A673 (cell line): ENCODE measurements around the gene SGPP1. TPM values are rescaled to one million over a fixed set of nuclear protein-coding genes. Genes with fewer than 3 reads are reported as not detected.

ENCODE experiments used
- BruUV-seq: library from RNA; stranded (reverse); fragments of 400-500 nt; replicated peaks from 2 replicates; lab custom pipeline; 2021; lab: Mats Ljungman, UMichigan
- CTCF ChIA-PET: fragments of 300-600 bp; sonication (Branson Sonifier 250); formaldehyde crosslinking; loops from one replicate; lab custom pipeline; 2022; ENCODE audit warnings: antibody characterized with exemption; lab: Charles Lee
- POLR2A ChIA-PET: fragments of 300-600 bp; sonication (Branson Sonifier 250); formaldehyde crosslinking; loops from one replicate; lab custom pipeline; 2022; ENCODE audit warnings: antibody characterized with exemption; ENCODE audit not compliant: low non-redundant PET; lab: Charles Lee
- DNase-seq: peaks from one replicate; pipeline ENCODE4 v3.0.0-alpha.2; 2015; ENCODE audit warnings: low spot score
- H3K27ac ChIP-seq: fragments of 200-600 bp; sonication (generic); 2 replicates; pipeline ENCODE4 v1.5.1; 2016; ENCODE audit warnings: mixed run types, low read depth, mild to moderate bottlenecking, mixed read lengths, antibody characterized with exemption, low read length; ENCODE audit not compliant: poor library complexity, severe bottlenecking
- H3K27me3 ChIP-seq: fragments of 200-600 bp; sonication (generic); replicated peaks from 2 replicates; pipeline ENCODE4 v1.6.1; 2017; ENCODE audit warnings: mixed run types, low read depth, mild to moderate bottlenecking, mixed read lengths, antibody characterized with exemption, low read length; ENCODE audit not compliant: insufficient read depth, poor library complexity
- H3K36me3 ChIP-seq: fragments of 200-600 bp; sonication (generic); 2 replicates; pipeline ENCODE4 v1.6.1; 2016; ENCODE audit warnings: mixed run types, mild to moderate bottlenecking, mixed read lengths, antibody characterized with exemption, low read length; ENCODE audit not compliant: insufficient read depth, poor library complexity, severe bottlenecking
- H3K4me1 ChIP-seq: fragments of 200-600 bp; sonication (generic); 2 replicates; pipeline ENCODE4 v1.6.1; 2017; ENCODE audit warnings: mixed run types, mild to moderate bottlenecking, mixed read lengths, antibody characterized with exemption, low read length; ENCODE audit not compliant: insufficient read depth, poor library complexity, severe bottlenecking
- H3K4me3 ChIP-seq: fragments of 200-600 bp; sonication (generic); 2 replicates; pipeline ENCODE4 v1.5.1; 2016; ENCODE audit warnings: low read depth, mixed run types, mild to moderate bottlenecking, mixed read lengths, low read length; ENCODE audit not compliant: poor library complexity, severe bottlenecking
- H3K9me3 ChIP-seq: fragments of 200-600 bp; sonication (generic); 2 replicates; pipeline ENCODE4 v1.6.1; 2016; ENCODE audit warnings: mixed run types, low read depth, mild to moderate bottlenecking, mixed read lengths, antibody characterized with exemption, low read length; ENCODE audit not compliant: poor library complexity, severe bottlenecking
- EZH2 ChIP-seq: fragments of 200-600 bp; sonication (generic); IDR thresholded peaks from 2 replicates; pipeline ENCODE4 v1.6.1; 2017; ENCODE audit warnings: borderline replicate concordance, low read depth, mild to moderate bottlenecking, mixed read lengths, antibody characterized with exemption, low read length; ENCODE audit not compliant: poor library complexity, severe bottlenecking
- intact Hi-C: fragments of 100-400 bp; cut with micrococcal nuclease; formaldehyde crosslinking; loops from one replicate; pipeline ENCODE4 v1.10.0; 2022; ENCODE audit not compliant: unreplicated experiment
- total RNA-seq: library from RNA; stranded (reverse); gene quantifications from 2 replicates; pipeline ENCODE4 v1.2.3, GENCODE V29; 2021
- TF ChIP-seq, protein P1 (sequence below): fragments of 300-800, 200-600 bp; sonication (generic); conservative IDR thresholded peaks from 2 replicates; pipeline ENCODE4 v1.5.1; 2017; ENCODE audit warnings: low read depth, mild to moderate bottlenecking, antibody characterized with exemption, low read length, moderate library complexity, mixed read lengths

SGPP1 gene
- total RNA-seq, 1 experiment from 2014 or later, result 13.5 TPM

DNA sequence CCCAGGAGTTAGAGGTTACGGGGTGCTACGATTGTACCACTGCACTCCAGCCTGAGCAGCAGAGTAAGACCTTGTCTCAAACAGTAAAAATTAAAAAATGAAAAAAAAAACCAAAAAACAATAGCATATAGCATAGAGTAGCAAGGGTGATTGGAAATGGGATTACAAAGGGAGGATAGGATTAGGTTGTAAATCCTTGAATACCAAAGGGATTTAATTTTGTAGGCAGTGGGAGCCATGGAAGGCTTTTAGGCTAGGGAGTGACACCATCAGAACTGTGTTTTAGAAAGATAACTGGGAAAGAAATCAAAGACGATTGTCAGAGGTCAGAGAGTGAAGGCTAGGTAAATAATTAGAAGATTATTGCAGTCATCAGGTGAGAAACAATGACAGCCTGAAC lies 2.8 kb upstream of the SGPP1 start:
- Histone ChIP-seq H3K27me3 (no peaks in the 10 kb centered on the region), H3K4me3 (no peak overlapping the region), H3K4me1 (no peaks in the 10 kb centered on the region), H3K9me3 (no peaks in the 10 kb centered on the region), H3K36me3 (no peaks in the 10 kb centered on the region), H3K27ac (no peak overlapping the region)
- CTCF ChIA-PET, result no interaction called here
- POLR2A ChIA-PET, result no interaction called here
- DNase-seq, result no peak
- BruUV-seq, result no TSS peak
- TF ChIP-seq, protein P1, sequence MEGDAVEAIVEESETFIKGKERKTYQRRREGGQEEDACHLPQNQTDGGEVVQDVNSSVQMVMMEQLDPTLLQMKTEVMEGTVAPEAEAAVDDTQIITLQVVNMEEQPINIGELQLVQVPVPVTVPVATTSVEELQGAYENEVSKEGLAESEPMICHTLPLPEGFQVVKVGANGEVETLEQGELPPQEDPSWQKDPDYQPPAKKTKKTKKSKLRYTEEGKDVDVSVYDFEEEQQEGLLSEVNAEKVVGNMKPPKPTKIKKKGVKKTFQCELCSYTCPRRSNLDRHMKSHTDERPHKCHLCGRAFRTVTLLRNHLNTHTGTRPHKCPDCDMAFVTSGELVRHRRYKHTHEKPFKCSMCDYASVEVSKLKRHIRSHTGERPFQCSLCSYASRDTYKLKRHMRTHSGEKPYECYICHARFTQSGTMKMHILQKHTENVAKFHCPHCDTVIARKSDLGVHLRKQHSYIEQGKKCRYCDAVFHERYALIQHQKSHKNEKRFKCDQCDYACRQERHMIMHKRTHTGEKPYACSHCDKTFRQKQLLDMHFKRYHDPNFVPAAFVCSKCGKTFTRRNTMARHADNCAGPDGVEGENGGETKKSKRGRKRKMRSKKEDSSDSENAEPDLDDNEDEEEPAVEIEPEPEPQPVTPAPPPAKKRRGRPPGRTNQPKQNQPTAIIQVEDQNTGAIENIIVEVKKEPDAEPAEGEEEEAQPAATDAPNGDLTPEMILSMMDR, result no peak
- TF ChIP-seq EZH2, result no peak
- intact Hi-C loops, result no loop called here

DNA sequence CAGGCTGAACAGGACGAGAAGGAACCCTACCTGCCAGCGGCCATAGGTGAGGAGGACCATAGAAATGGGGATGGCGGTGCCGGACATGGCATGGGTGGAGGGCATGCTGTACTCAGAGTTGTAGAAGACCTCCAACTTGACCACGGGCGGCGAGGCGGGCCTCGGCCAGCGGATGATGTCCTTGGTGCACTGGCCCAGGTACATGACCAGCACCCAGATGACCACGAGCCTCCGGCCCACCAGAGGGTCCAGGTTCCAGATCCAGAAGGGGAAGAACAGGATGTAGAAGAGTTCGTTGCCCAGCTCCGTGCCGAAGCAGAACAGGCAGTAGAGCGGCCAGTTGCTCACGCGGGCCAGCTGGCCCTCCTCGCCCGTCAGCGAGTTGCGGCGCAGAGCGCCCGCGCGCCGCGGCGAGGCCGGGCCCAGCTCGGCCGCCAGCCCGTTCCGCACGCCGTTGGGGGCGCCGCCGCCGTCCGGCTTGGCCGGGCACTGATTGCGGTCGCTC lies 582 bp downstream of the SGPP1 start:
- Histone ChIP-seq H3K9me3 (no peaks in the 10 kb centered on the region), H3K27me3 (no peaks in the 10 kb centered on the region), H3K27ac (peak overlapping the region; percentile 79), H3K4me1 (no peaks in the 10 kb centered on the region), H3K4me3 (peak overlapping the region; percentile 93), H3K36me3 (no peaks in the 10 kb centered on the region)
- POLR2A ChIA-PET, result interaction anchor here (0.6 kb wide), 1 partner anchor 9 kb away, joined by 3 read pairs; no protein-coding TSS in a partner anchor
- no peak for TF ChIP-seq EZH2
- no TSS peak for BruUV-seq
- peak; percentile 48 for DNase-seq
- CTCF ChIA-PET, result interaction anchor here (0.7 kb wide), 1 partner anchor 588 kb away, joined by 3 read pairs; no protein-coding TSS in a partner anchor
- intact Hi-C loops, result loop anchor here (5.0 kb wide), 1 partner anchor 85 kb away; the partner anchor contains the start of gene WDR89

DNA sequence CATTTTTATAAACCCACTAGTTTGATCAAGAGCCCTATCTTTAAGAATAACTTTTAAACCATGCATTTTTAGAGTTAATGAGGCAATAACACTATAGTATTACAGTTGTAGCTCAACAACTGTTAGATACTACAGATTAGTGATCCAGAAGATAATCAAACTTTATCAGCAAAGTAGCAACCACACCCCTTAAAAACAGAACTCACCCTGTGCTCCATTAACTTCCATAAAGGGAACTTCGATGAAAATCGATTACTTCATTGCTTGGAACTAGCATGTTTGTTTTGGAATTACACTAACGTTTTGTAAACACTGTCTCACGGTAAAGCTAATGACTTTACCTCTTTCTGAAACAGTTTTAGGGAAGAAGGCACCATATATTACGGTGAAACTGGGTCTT lies 1.4 kb downstream of the SGPP1 start:
- Histone ChIP-seq H3K4me3 (peak overlapping the region; percentile 93), H3K27me3 (no peaks in the 10 kb centered on the region), H3K9me3 (no peaks in the 10 kb centered on the region), H3K4me1 (no peaks in the 10 kb centered on the region), H3K36me3 (no peaks in the 10 kb centered on the region), H3K27ac (no peak overlapping the region)
- POLR2A ChIA-PET, result no interaction called here
- TF ChIP-seq EZH2, result no peak
- TF ChIP-seq, protein P1, result no peak
- intact Hi-C loops, result loop anchor here (5.0 kb wide), 1 partner anchor 84 kb away; the partner anchor contains the start of gene WDR89
- no peak for DNase-seq
- TSS peak; percentile 61 for BruUV-seq
- CTCF ChIA-PET, result no interaction called here
